ENCODE results near the gene MCOLN1. TPM values are rescaled to one million over a fixed set of nuclear protein-coding genes. Genes with fewer than 3 reads are reported as not detected.

MCOLN1 gene
- total and polyA plus RNA-seq, 3 experiments from 2014 or later: 11.6 to 19.6 (median 19.4) TPM

DNA sequence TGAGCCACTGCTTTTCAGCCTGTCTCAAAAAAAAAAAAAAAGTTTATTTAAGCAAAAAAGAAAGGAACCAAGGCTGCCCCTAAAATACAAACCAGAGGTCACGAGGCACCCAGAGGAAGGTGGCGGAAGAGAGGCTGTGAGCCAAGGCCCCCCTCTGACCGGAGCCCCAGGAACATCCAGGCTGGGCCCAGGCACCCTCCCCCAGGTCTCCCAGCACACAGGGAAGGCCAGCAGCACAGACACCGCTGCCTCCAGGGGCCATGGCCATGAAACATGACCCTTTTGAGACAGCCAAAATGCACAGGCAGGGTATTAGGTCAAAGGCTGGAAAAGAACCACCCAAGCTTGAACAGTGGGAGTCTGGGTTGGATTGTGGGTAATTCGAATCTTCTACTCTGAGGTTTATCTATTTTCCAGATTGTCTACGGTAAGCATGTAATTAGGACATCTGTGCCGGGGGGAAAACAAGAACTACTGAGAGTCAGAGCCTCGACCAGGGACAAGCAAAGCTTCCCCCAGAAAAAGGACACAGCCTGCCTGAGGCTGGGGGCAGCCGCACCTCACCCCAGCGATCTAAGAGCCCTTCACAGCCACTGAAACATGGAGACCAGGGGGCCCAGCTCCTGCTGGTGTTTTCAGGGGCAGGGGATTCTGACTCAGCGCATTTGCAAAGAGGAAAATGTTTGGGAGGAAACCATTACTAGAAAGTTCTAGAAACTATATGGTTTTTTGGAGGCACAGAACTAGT, 42.0 kb upstream of the MCOLN1 start:
- Histone ChIP-seq H3K27me3 (ENCODE audit: insufficient read depth, low read length, poor library complexity, severe bottlenecking) (no peaks in the 10 kb centered on the region), H3K4me3 (ENCODE audit: low read length) (no peak overlapping the region), H3K4me1 (ENCODE audit: insufficient read depth, low read length) (peaks cover 7% of the 10 kb centered on the region), H3K27ac (ENCODE audit: low read depth, low read length) (peak overlapping the region; percentile 9), H3K36me3 (ENCODE audit: insufficient read depth, low read length) (no peaks in the 10 kb centered on the region), H3K9me3 (ENCODE audit: low read length) (no peaks in the 10 kb centered on the region)
- H3K36me3 Mint-ChIP-seq: no peaks in the 10 kb centered on the region
- ChIA-PET CTCF (no interaction called here), POLR2A (interaction anchor here (0.5 kb wide), 1 partner anchor 28 kb away, joined by 7 read pairs; no protein-coding TSS in a partner anchor)
- H3K27me3 Mint-ChIP-seq: peaks cover 4 to 6% of the 10 kb centered on the region in 2 donors
- peaks cover 0 to 8% (median 5%) of the 10 kb centered on the region in 3 donors for H3K4me1 Mint-ChIP-seq
- peak overlapping the region in 2 of 7 donors; percentile 28 to 39 for H3K4me3 Mint-ChIP-seq
- DNase-seq: no peak
- H3K9me3 Mint-ChIP-seq: no peaks in the 10 kb centered on the region
- peak overlapping the region in 1 of 8 donors; percentile 73 for H3K27ac Mint-ChIP-seq

DNA sequence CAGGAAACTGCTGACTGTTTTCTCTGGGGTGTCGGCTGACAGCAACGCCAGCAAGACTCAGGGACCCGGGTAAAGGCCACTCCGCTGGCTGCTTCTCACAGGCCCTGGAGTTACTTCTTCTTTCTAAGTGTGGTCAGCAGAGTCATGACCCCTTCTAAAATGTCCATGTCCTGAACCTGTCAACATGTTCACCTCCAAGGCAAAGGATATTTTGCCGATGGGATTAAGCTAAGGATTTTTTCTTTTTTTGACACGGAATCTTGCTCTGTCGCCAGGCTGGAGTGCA, 41.5 kb upstream of the MCOLN1 start:
- no peaks in the 10 kb centered on the region for H3K9me3 Mint-ChIP-seq

DNA sequence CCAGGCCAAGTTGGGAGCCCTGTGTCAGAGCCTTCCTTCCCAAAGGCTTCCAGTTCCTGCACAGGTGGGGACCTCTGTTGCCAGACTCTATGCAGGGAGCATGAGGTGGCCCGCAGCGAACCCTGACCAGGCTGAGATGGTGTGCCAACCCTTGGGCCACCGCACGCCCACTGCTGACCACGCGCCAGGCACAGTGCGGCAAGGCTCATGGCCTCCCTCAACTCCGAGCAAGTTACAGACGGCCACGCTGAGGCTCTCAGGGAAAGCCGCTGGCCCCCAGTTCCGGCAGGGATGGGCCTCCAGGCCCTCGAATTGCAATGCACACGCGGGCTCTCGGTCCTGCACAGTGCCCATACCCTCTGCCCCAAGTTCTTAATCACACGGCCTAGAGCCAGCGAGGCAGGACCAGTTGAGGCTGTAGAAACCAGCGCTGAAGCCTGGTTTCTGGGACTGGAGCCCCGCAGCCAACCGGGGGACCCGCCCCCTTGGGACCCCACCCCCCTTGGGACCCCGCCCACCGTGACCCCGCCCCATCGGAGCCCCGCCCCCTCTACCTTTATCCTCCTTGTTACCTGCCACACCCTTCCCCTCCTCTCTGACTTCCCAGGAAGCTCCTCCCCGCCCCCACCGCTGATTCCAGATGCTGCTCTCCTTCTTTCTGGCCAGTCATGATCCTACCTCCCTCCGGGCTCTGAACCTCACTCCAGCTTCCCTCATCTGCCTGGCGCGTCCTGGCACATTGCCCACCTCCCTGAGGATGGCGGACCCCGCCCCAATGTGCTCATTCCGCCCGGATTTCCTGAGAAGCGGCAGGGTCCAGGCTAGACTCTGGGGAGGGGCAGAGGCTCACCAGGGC, 39.6 kb upstream of the MCOLN1 start:
- no peaks in the 10 kb centered on the region for H3K9me3 Mint-ChIP-seq
- POLR2A ChIA-PET: no interaction called here
- no peak overlapping the region for H3K4me3 ChIP-seq (ENCODE audit: low read length)
- H3K27ac ChIP-seq (ENCODE audit: low read depth, low read length): no peak overlapping the region
- H3K36me3 Mint-ChIP-seq: no peaks in the 10 kb centered on the region
- no peaks in the 10 kb centered on the region for H3K9me3 ChIP-seq (ENCODE audit: low read length)
- CTCF ChIA-PET: no interaction called here
- H3K4me3 Mint-ChIP-seq: peak overlapping the region in 1 of 7 donors; percentile 64
- H3K4me1 Mint-ChIP-seq: peaks cover 0 to 8% (median 5%) of the 10 kb centered on the region in 3 donors
- no peaks in the 10 kb centered on the region for H3K27me3 ChIP-seq (ENCODE audit: insufficient read depth, low read length, poor library complexity, severe bottlenecking)
- no peak for DNase-seq
- H3K27ac Mint-ChIP-seq: peak overlapping the region in 3 of 8 donors; percentile 53 to 79 (median 73)
- H3K4me1 ChIP-seq (ENCODE audit: insufficient read depth, low read length): peaks cover 7% of the 10 kb centered on the region
- no peaks in the 10 kb centered on the region for H3K36me3 ChIP-seq (ENCODE audit: insufficient read depth, low read length)
- peaks cover 4 to 6% of the 10 kb centered on the region in 2 donors for H3K27me3 Mint-ChIP-seq

More for the DNA sequence above, 41.5 kb upstream of the MCOLN1 start:
- ChIA-PET POLR2A (no interaction called here), CTCF (no interaction called here)
- H3K9me3 ChIP-seq (ENCODE audit: low read length): no peaks in the 10 kb centered on the region
- Mint-ChIP-seq H3K4me1 (peaks cover 0 to 8% (median 5%) of the 10 kb centered on the region in 3 donors), H3K27me3 (peaks cover 4 to 6% of the 10 kb centered on the region in 2 donors), H3K36me3 (no peaks in the 10 kb centered on the region), H3K27ac (peak overlapping the region in 1 of 8 donors; percentile 73), H3K4me3 (peak overlapping the region in 1 of 7 donors; percentile 28)
- H3K4me3 ChIP-seq (ENCODE audit: low read length): no peak overlapping the region
- no peaks in the 10 kb centered on the region for H3K27me3 ChIP-seq (ENCODE audit: insufficient read depth, low read length, poor library complexity, severe bottlenecking)
- H3K27ac ChIP-seq (ENCODE audit: low read depth, low read length): peak overlapping the region; percentile 9
- H3K36me3 ChIP-seq (ENCODE audit: insufficient read depth, low read length): no peaks in the 10 kb centered on the region
- no peak for DNase-seq
- peaks cover 7% of the 10 kb centered on the region for H3K4me1 ChIP-seq (ENCODE audit: insufficient read depth, low read length)

DNA sequence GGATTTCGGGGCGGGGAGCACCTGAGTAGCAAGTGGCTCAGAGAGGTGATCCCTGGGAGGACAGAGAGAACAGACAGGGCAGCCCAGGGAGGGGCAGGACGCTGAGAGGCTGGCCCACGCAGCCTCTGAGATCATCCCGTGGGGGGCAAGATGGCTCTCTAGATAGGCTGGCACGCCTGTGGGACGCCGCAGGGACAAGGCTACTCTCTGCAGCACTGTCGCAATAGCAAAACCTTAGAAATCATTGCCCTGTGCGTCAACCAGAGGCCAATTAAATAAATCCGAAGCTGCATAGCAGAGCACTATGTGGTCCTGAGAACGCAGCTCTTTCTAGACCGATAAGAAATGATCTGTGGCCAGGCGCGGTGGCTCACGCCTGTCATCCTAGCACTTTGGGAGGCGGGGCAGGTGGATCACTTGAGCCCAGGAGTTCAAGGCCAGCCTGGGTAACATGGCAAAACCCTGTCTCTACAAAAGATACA, 38.7 kb upstream of the MCOLN1 start:
- Mint-ChIP-seq H3K27ac (peak overlapping the region in 3 of 8 donors; percentile 73 to 79 (median 77)), H3K36me3 (no peaks in the 10 kb centered on the region), H3K27me3 (peaks cover 4 to 6% of the 10 kb centered on the region in 2 donors), H3K4me1 (peaks cover 0 to 8% (median 5%) of the 10 kb centered on the region in 3 donors), H3K9me3 (no peaks in the 10 kb centered on the region), H3K4me3 (peak overlapping the region in 2 of 7 donors; percentile 34 to 64)
- Histone ChIP-seq H3K4me1 (ENCODE audit: insufficient read depth, low read length) (peaks cover 13% of the 10 kb centered on the region), H3K27ac (ENCODE audit: low read depth, low read length) (no peak overlapping the region), H3K27me3 (ENCODE audit: insufficient read depth, low read length, poor library complexity, severe bottlenecking) (no peaks in the 10 kb centered on the region), H3K36me3 (ENCODE audit: insufficient read depth, low read length) (no peaks in the 10 kb centered on the region), H3K9me3 (ENCODE audit: low read length) (no peaks in the 10 kb centered on the region), H3K4me3 (ENCODE audit: low read length) (no peak overlapping the region)
- ChIA-PET POLR2A (no interaction called here), CTCF (no interaction called here)
- no peak for DNase-seq

DNA sequence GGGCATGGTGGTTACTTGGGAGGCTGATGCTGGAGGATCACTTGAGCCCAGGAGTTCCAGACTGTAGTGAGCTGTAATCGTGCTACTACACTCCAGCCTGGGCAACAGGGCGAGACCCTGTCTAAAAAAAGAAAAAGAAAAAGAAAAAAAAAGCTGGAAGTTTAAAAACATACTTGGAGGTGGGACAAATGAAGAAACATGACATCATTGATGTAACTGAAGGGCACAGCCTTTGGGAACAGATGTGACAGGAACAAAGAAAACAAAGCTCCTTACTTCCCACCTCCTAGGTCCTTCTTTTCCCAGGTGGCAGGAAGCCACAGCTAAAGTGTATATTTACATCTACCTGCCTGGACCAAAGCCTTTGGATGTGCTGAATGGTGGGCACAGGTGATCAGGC, 35.5 kb upstream of the MCOLN1 start:
- H3K36me3 ChIP-seq (ENCODE audit: insufficient read depth, low read length): no peaks in the 10 kb centered on the region
- peaks cover 0 to 1% (median 0%) of the 10 kb centered on the region in 3 donors for H3K36me3 Mint-ChIP-seq
- H3K4me1 Mint-ChIP-seq: peaks cover 11 to 15% (median 12%) of the 10 kb centered on the region in 3 donors
- no peaks in the 10 kb centered on the region for H3K9me3 ChIP-seq (ENCODE audit: low read length)
- H3K27me3 ChIP-seq (ENCODE audit: insufficient read depth, low read length, poor library complexity, severe bottlenecking): no peaks in the 10 kb centered on the region
- H3K9me3 Mint-ChIP-seq: no peaks in the 10 kb centered on the region
- peaks cover 3 to 4% of the 10 kb centered on the region in 2 donors for H3K27me3 Mint-ChIP-seq
- H3K4me1 ChIP-seq (ENCODE audit: insufficient read depth, low read length): peaks cover 20% of the 10 kb centered on the region
- H3K27ac Mint-ChIP-seq: peak overlapping the region in 4 of 8 donors; percentile 57 to 80 (median 74)
- peak overlapping the region in 4 of 7 donors; percentile 28 to 74 (median 40) for H3K4me3 Mint-ChIP-seq
- ChIA-PET CTCF (no interaction called here), POLR2A (no interaction called here)
- no peak overlapping the region for H3K4me3 ChIP-seq (ENCODE audit: low read length)
- DNase-seq: no peak
- H3K27ac ChIP-seq (ENCODE audit: low read depth, low read length): no peak overlapping the region

DNA sequence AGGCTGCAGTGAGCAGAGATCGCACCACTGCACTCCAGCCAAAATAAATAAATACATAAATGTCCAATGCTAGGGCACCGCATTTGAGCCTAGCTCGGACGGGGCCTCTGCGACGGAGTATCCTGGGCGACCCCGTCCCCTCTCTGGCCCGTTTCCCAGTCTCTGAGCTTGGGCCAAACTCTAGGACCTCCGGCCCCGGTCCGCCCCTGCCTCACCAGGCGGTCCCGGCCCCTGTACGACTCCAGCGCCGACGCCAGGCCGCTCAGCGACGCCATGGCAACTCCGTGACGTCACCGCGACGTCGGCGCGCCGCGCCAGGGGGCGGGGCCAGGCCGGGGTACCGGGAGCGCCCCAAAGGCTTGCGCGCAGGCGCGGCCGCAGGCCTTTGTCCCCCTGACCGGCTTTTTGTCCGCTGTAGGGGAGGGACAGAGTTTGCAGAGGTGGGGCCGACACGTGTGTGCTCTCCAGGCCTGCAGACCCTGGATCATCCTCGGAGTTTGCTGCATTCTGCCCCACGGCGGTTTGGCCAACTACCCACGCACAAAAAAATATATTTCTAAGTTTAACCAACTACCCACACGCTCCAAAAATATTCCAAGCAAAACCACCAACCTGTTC, 33.6 kb upstream of the MCOLN1 start, which contains the start of gene PEX11G:
PEX11G (minus strand) TSS at position 300 of the 618 bp plus-strand sequence; CDS start at position 275, 25 bp downstream.
- Histone ChIP-seq H3K27me3 (ENCODE audit: insufficient read depth, low read length, poor library complexity, severe bottlenecking) (no peaks in the 10 kb centered on the region), H3K4me3 (ENCODE audit: low read length) (peak within 1 kb of the TSS; percentile 90), H3K4me1 (ENCODE audit: insufficient read depth, low read length) (peaks cover 12% of the 10 kb centered on the region), H3K9me3 (ENCODE audit: low read length) (no peaks in the 10 kb centered on the region), H3K36me3 (ENCODE audit: insufficient read depth, low read length) (no peaks in the 10 kb centered on the region), H3K27ac (ENCODE audit: low read depth, low read length) (peak within 1 kb of the TSS; percentile 72)
- POLR2A ChIA-PET: interaction anchor here (0.5 to 0.8 kb wide), 2 partner anchors 34 to 108 kb away, joined by 3 to 5 read pairs; partner anchors contain the start of gene MCOLN1
- DNase-seq: peak; percentile 85 to 91 (median 89)
- Mint-ChIP-seq H3K36me3 (peaks cover 0 to 1% (median 1%) of the 10 kb centered on the region in 3 donors), H3K4me3 (peak within 1 kb of the TSS; percentile 80 to 94 (median 87)), H3K4me1 (peaks cover 9 to 18% (median 17%) of the 10 kb centered on the region in 3 donors), H3K27ac (peak within 1 kb of the TSS; percentile 70 to 95 (median 90)), H3K9me3 (no peaks in the 10 kb centered on the region), H3K27me3 (no peaks in the 10 kb centered on the region)
- CTCF ChIA-PET: no interaction called here

DNA sequence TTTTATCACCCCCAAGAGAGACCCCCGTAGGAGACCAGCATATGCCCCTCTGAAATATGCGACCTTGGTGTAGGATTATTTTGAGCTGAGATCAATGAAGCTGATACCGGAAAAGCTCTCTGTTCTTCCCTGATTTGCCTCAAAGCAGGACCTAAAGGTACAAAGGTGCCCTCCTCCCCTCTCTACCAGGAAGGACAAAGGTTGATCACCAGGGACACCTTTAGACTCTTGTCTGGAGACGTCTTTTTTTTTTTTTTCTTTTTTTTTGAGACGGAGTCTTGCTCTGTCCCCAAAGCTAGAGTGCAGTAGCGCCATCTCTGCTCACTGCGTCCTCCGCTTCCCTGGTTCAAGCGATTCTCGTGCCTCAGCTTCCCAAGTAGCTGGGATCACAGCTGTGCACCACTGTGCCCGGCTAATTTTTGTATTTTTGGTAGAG, 32.8 kb upstream of the MCOLN1 start:
- Mint-ChIP-seq H3K4me3 (peak overlapping the region; percentile 56 to 94 (median 87)), H3K27me3 (no peaks in the 10 kb centered on the region), H3K27ac (peak overlapping the region in 6 of 8 donors; percentile 84 to 95 (median 92)), H3K36me3 (peaks cover 0 to 1% (median 1%) of the 10 kb centered on the region in 3 donors), H3K4me1 (peaks cover 9 to 18% (median 17%) of the 10 kb centered on the region in 3 donors), H3K9me3 (no peaks in the 10 kb centered on the region)
- Histone ChIP-seq H3K9me3 (ENCODE audit: low read length) (no peaks in the 10 kb centered on the region), H3K4me3 (ENCODE audit: low read length) (no peak overlapping the region), H3K36me3 (ENCODE audit: insufficient read depth, low read length) (no peaks in the 10 kb centered on the region), H3K27me3 (ENCODE audit: insufficient read depth, low read length, poor library complexity, severe bottlenecking) (no peaks in the 10 kb centered on the region), H3K27ac (ENCODE audit: low read depth, low read length) (peak overlapping the region; percentile 72), H3K4me1 (ENCODE audit: insufficient read depth, low read length) (peaks cover 12% of the 10 kb centered on the region)
- ChIA-PET CTCF (no interaction called here), POLR2A (no interaction called here)
- DNase-seq: no peak

Data from CD8-positive, alpha-beta memory T cell (primary cell).